Measurements from ENCODE around the gene LSM14A. TPM values are rescaled to one million over a fixed set of nuclear protein-coding genes. Genes with fewer than 3 reads are reported as not detected.

Gene LSM14A
- total RNA-seq, 3 donors from 2014 or later = 106 to 129 (median 126) TPM

- DNase-seq (ENCODE audit: low spot score in 2 of 2) = no peak
- H3K27ac ChIP-seq = no peak overlapping the region
- H3K27me3 ChIP-seq = no peaks in the 10 kb centered on the region
- peak overlapping the region in 1 of 3 donors; percentile 7 for H3K4me3 ChIP-seq
- TF ChIP-seq, protein P1, sequence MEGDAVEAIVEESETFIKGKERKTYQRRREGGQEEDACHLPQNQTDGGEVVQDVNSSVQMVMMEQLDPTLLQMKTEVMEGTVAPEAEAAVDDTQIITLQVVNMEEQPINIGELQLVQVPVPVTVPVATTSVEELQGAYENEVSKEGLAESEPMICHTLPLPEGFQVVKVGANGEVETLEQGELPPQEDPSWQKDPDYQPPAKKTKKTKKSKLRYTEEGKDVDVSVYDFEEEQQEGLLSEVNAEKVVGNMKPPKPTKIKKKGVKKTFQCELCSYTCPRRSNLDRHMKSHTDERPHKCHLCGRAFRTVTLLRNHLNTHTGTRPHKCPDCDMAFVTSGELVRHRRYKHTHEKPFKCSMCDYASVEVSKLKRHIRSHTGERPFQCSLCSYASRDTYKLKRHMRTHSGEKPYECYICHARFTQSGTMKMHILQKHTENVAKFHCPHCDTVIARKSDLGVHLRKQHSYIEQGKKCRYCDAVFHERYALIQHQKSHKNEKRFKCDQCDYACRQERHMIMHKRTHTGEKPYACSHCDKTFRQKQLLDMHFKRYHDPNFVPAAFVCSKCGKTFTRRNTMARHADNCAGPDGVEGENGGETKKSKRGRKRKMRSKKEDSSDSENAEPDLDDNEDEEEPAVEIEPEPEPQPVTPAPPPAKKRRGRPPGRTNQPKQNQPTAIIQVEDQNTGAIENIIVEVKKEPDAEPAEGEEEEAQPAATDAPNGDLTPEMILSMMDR (IDR thresholded peaks at IDR 0.05) = no peak
- no peak for TF ChIP-seq POLR2AphosphoS5 (IDR thresholded peaks at IDR 0.05)
- no peak for TF ChIP-seq POLR2A (IDR thresholded peaks at IDR 0.05)
- peaks cover 0 to 35% of the 10 kb centered on the region in 2 donors for H3K4me1 ChIP-seq
- no peaks in the 10 kb centered on the region for H3K9me3 ChIP-seq
- intact Hi-C loops (cut with DNase I; ENCODE audit: low total_unique reads) = no loop called here
- H3K36me3 ChIP-seq = no peaks in the 10 kb centered on the region
Observed at GRCh38 chr19:34176581-34176980, 4.3 kb downstream of the LSM14A start.

GRCh38 chr19:34178274-34178610, 5.9 kb downstream of the LSM14A start:
- peaks cover 0 to 35% of the 10 kb centered on the region in 2 donors for H3K4me1 ChIP-seq
- no peak overlapping the region for H3K4me3 ChIP-seq
- H3K36me3 ChIP-seq = no peaks in the 10 kb centered on the region
- no peak overlapping the region for H3K27ac ChIP-seq
- TF ChIP-seq, protein P1 (IDR thresholded peaks at IDR 0.05) = no peak
- no peak for TF ChIP-seq POLR2A (IDR thresholded peaks at IDR 0.05)
- TF ChIP-seq POLR2AphosphoS5 (IDR thresholded peaks at IDR 0.05) = no peak
- no peaks in the 10 kb centered on the region for H3K27me3 ChIP-seq
- no peaks in the 10 kb centered on the region for H3K9me3 ChIP-seq
- DNase-seq (ENCODE audit: low spot score in 2 of 2) = no peak
- intact Hi-C loops (cut with DNase I; ENCODE audit: low total_unique reads) = no loop called here

- peaks cover 0 to 35% of the 10 kb centered on the region in 2 donors for H3K4me1 ChIP-seq
- H3K27ac ChIP-seq = peak overlapping the region in 1 of 2 donors; percentile 4
- TF ChIP-seq POLR2AphosphoS5 (IDR thresholded peaks at IDR 0.05) (no peak), POLR2A (IDR thresholded peaks at IDR 0.05) (no peak)
- TF ChIP-seq, protein P1 (IDR thresholded peaks at IDR 0.05) = no peak
- intact Hi-C loops (cut with DNase I; ENCODE audit: low total_unique reads) = no loop called here
- no peaks in the 10 kb centered on the region for H3K27me3 ChIP-seq
- no peak overlapping the region for H3K4me3 ChIP-seq
- no peak for DNase-seq (ENCODE audit: low spot score in 2 of 2)
- H3K9me3 ChIP-seq = no peaks in the 10 kb centered on the region
- no peaks in the 10 kb centered on the region for H3K36me3 ChIP-seq
Observed at GRCh38 chr19:34179066-34179465, 6.8 kb downstream of the LSM14A start.

GRCh38 chr19:34180273-34180672, 8.0 kb downstream of the LSM14A start:
- Histone ChIP-seq H3K27me3 (no peaks in the 10 kb centered on the region), H3K36me3 (no peaks in the 10 kb centered on the region), H3K9me3 (no peaks in the 10 kb centered on the region), H3K4me3 (no peak overlapping the region), H3K27ac (no peak overlapping the region), H3K4me1 (peaks cover 0 to 30% of the 10 kb centered on the region in 2 donors)
- TF ChIP-seq POLR2AphosphoS5 (IDR thresholded peaks at IDR 0.05) (no peak), POLR2A (IDR thresholded peaks at IDR 0.05) (no peak)
- TF ChIP-seq, protein P1 (IDR thresholded peaks at IDR 0.05) = no peak
- no peak for DNase-seq (ENCODE audit: low spot score in 2 of 2)
- intact Hi-C loops (cut with DNase I; ENCODE audit: low total_unique reads) = no loop called here

DNA sequence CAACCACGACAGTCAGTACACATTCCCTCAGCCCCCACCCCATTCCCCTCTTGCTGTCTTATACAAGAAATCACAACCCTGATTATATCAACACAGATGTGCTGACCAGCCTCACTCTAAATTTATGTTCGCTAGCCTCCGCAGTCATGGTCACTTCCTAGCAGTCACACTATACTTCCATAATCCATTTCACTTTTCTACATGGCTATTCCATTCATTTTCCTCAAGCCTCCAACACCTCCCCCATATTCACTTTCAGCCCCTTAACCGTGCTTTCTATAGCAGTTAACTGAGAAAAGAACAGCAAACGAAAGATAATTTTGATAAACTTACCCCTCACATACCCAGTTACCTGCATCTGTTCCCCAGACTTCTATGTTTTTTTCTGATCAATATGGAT, 8.4 kb downstream of the LSM14A start:
- TF ChIP-seq POLR2AphosphoS5 (IDR thresholded peaks at IDR 0.05) (no peak), POLR2A (IDR thresholded peaks at IDR 0.05) (no peak)
- TF ChIP-seq, protein P1 (IDR thresholded peaks at IDR 0.05) = no peak
- Histone ChIP-seq H3K27me3 (no peaks in the 10 kb centered on the region), H3K4me1 (peaks cover 0 to 30% of the 10 kb centered on the region in 2 donors), H3K4me3 (no peak overlapping the region), H3K27ac (no peak overlapping the region), H3K36me3 (no peaks in the 10 kb centered on the region), H3K9me3 (no peaks in the 10 kb centered on the region)
- intact Hi-C loops (cut with DNase I; ENCODE audit: low total_unique reads) = no loop called here
- DNase-seq (ENCODE audit: low spot score in 2 of 2) = no peak

All from breast epithelium (tissue), 4 donors.